Stomach (tissue), 4 donors: ENCODE results near the gene OGDH.

Experiments used
- EP300 ChIP-seq: sonication (generic); formaldehyde crosslinking; IDR thresholded peaks from one replicate; pipeline ENCODE4 v1.6.1; 2017; ENCODE audit warnings: antibody characterized with exemption
- POLR2A ChIP-seq, 4 donors: fragments of 450-650 bp; IDR thresholded peaks; one replicate each; pipeline ENCODE4 v1.6.1; 2016; ENCODE audit warnings: antibody characterized with exemption in 4 of 4, control low read depth in 2 of 4, mild to moderate bottlenecking in 1 of 4, moderate library complexity in 1 of 4
- POLR2AphosphoS5 ChIP-seq, 3 donors: sonication (generic); formaldehyde crosslinking; IDR thresholded peaks; one replicate each; pipeline ENCODE4 v1.6.1; 2016; ENCODE audit warnings: antibody characterized with exemption in 3 of 3
- TF ChIP-seq, protein P1 (sequence below), 7 experiments: fragments of 450-650 bp in 4 of 7; fragments of 200-600 bp in 3 of 7; sonication (generic) in 3 of 7; IDR thresholded peaks; one replicate each; pipeline ENCODE4 v1.5.1; 2016 to 2019; ENCODE audit warnings: antibody characterized with exemption in 7 of 7, control low read depth in 2 of 7, mild to moderate bottlenecking in 1 of 7

DNA sequence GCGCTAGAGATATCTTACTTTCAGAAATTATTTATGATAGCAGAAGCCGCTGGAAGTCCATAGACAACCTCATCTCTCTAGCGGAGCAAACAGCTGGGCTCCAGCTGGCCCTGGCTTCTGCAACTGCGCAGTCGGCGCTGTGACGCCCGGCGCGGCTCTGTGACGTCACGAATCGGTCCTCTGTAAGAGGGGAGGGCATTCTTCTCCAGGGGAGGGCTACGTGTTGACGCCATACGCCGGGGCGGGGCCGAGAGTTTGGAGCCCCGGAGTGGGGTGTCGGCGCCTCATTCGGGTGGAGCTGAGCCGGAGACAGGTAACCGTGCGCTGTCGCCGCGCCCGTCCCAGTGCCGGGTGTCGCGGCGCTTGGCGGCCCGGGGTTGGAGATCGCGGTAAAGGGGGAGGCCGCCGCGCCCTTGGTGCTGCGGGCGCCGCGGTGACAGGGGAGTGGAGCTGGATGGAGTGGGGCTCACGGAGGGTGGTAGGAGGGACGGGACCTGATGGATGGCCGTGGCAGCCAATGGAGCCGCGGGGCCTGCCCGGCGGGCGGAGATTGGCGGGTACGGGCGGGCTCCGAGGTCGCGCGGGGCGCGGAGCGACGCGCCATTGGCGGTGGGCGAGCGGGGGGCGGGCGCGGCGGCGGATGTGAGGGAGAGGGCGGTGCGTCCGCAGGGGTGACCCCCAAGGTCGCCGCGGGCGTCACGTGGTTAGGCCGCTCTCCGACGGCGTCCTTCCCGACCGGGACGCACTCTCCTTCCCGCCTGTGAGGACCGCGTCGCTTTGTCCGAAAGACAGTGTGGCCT is at the start of gene OGDH:
- TF ChIP-seq EP300 (no peak), POLR2A (IDR thresholded peaks at IDR 0.05) (peak in 2 of 4 donors; percentile 89 to 92), POLR2AphosphoS5 (IDR thresholded peaks at IDR 0.05) (peak; percentile 95 to 99 (median 98))
- TF ChIP-seq, protein P1, sequence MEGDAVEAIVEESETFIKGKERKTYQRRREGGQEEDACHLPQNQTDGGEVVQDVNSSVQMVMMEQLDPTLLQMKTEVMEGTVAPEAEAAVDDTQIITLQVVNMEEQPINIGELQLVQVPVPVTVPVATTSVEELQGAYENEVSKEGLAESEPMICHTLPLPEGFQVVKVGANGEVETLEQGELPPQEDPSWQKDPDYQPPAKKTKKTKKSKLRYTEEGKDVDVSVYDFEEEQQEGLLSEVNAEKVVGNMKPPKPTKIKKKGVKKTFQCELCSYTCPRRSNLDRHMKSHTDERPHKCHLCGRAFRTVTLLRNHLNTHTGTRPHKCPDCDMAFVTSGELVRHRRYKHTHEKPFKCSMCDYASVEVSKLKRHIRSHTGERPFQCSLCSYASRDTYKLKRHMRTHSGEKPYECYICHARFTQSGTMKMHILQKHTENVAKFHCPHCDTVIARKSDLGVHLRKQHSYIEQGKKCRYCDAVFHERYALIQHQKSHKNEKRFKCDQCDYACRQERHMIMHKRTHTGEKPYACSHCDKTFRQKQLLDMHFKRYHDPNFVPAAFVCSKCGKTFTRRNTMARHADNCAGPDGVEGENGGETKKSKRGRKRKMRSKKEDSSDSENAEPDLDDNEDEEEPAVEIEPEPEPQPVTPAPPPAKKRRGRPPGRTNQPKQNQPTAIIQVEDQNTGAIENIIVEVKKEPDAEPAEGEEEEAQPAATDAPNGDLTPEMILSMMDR (IDR thresholded peaks at IDR 0.05), result no peak
